NCI-H1092 treated with DMSO at 0.1 percent for 48 hours (cell line): ENCODE measurements around the gene CACFD1.

Experiments
- DNase-seq: peaks from one replicate; lab custom pipeline; 2025; lab: John Stamatoyannopoulos, UW

Gene CACFD1

DNA sequence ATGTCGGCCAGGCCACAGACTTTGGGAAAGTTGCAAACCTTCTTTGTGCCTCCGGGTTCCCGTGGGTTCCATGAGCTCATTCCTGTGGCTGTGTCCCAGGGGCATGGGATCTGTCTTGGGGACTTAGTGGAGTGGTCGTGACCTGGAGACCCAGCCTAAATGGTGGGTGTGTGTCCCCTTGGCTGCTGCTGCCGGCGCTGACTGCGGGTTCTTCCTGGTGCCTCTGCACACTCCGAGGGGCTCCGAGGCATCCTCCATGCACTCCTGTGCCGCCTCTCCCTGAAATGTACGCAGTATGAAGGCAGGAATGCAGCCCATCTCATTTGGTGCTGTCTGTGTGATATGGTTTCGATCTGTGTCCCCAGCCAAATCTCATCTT lies 40.1 kb downstream of the CACFD1 start:
- DNase-seq = no peak

GRCh38 chr9:133502112-133502511 lies 42.3 kb downstream of the CACFD1 start:
- DNase-seq = no peak

DNA sequence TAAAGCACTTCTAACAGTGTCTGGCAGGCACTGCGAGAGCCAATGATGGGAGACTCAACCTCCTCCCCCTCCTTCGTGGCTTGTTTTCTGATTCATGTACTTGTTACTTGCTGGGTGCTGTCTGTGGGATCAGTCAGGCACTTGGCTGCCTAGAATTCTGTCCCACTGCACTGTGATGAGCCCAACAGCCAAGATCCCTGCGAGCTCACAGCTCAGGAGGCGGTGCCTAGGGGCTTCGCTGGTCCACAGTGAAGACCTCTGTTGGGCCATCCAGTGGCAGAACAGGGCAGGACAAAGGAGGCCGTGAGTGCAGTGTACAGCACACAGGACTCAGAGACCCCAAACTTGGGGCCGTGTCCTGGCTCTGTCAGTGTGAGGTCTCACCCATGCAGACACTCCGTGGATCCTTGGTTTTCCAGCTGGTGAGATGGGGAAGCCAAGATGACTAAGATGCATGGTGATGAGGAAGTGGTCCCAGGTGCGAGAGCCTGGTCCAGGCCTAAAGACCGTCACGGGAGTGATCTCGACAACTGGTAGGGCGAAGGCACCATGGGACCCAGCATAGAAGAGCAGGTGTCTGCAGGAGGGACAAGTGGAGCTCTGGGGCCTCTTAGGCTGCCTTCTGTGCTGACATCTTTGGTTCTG lies 45.5 kb downstream of the CACFD1 start:
- DNase-seq = no peak

DNA sequence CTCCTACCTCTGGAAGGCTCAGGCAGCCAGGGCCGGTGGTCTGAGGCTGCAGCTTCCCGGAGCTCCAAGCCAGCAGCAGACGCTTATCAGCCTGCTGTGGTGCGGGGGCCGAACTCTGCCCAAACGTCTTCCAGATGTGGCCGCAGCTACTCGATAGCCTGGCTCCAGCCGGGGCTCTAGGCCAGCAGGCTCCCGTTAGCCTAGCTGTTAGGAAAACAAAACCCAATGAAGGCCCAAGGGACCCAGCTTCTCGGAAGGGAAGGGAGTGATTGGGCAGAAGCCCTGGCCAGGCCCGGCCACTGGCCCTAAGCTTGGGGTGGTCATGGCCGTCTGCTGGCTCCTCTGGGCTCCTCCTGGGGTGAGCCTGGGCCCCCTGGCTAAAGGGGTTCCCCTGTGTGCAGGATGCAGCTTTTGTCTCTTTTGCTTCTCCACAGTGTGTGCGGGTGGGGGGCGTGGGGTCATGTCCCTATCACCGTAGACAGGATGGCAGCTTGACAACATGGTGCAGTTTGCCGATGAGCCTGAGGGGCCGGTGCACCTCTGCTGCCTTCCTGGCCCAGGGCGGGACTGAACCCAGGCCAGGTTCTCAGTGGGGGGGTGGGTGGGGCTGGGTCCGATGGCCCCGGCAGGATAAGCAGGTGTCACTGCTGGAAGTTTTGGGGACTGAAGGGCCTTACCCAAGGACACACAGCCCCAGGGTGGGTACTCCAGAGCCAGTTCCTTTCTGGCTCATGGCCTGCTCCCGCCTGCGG lies 46.3 kb downstream of the CACFD1 start:
- DNase-seq = no peak

DNA sequence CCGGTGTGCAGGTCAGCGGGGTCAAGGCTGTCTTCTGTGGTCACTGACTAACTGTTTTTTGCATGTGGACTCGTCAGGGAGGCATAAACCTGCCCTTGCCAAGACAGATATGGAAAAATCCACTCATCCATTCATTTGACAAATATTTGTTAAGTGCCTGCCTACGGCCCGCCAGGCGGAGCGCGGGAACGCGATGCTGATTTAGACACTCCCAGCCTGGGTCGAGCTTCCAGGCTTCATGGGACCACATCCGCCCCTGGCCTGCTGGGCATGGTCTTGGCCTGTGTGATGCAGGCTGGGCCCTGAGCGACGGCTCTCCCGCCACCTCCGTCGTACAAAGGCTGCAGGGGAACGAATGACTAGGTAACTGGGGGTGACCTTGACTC lies 46.9 kb downstream of the CACFD1 start:
- DNase-seq = peak; percentile 18

DNA sequence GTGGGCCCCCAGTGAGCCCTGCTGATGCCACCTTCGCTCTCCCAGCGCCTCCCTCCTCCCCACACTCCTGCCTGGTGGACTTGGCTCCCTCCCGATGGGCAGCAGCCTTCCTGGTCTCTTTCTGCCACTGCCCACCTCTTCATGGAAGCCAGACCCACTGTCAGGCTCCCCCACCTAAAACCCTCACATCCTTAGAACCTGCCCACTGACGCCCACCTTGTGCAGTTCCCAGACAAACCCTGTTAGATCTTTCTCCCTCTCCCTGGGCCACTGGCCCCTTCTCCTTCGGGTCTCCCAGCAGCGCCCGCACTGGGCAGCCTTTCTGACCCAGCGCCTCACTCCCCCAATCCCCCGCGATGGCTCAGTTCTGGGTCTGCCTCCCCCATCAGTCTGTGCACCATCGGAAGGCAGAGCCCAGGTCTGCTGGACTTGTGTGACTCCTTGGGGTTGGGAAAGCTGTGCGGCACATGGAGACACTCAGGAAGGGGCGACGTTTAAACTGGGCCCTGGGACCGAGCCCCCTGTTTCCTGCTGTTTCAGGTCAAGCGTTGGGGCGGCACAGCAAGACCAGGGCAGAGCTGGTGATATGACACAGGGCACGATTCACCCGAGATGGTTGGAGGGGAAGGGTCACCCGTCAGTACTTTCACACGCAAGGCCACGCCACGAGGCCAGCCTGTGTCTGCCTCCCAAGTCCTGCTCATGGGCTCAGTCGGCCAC lies 47.6 kb downstream of the CACFD1 start:
- no peak for DNase-seq

GRCh38 chr9:133508046-133508445 lies 48.3 kb downstream of the CACFD1 start:
- DNase-seq = no peak

DNA sequence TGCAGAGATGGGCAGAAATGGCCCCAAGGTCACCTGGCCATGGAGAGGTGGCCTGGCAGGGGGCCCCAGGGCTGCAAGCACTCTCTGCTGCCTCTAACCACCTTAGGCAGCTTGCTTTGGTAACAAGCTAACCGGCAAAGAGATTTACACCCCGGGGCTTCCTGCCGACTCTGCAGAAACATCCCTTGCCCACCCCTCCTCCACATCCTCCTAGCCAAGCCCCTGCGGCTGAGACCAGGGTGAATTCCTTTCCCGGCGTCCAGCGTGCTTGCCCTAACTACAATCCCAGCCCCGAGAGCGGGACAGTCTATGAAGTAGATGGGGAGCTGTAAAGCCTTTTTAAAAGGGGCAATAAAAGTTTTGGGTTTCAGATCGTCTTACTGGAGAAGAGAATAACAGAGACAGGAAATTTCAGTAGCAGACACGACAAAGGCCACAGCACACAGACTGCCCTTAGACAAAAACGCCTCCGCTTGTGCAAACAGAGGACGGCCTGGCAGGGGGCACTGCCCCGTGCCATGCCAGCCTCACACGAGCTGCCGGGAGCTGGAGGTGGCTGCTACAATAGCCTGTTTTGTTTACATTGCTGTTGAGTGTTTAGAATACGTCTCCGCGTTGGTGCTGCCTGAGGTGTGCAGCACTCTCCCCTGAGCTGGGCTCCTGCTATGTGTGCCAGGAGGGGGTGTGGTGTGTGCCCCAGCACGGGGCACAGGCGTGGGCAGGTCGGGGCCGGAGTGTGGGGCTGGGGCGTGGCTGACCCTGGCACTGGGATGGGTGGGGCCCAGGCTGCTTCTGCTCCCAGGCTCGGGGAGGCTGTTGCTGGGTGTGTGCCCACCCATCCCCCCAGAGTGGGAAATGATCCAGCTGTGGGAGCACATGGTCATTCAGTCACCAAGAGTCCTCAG lies 49.7 kb downstream of the CACFD1 start:
- peak; percentile 96 for DNase-seq

DNA sequence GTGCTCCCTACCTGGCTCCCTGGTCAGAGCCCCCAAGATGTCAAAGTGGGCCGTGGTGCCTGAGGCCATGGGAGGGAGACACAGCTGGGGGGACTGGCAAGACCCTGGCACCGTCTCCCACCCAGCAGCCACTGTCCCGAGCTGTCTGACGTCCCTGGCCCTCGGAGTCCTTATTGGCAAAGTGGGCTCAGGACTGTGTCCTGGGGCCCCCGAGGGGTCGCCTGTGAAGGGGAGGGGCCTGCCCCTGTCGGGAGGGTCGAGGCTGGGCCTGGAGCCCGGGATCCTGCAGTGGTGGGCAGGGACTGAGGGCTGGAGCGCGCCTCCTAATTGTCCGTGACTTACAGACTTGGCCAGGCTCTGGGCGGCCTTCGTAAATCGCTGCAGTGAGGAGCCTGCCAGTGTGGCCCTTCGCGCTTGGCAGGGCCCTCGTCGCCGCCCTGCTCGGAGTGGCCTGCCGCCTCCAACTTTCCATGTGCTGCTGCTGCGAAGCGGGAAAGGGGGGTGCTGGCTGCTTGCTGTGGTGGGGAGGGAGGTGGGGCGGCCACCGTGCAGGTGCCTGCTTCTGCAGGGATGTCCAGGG lies 51.2 kb downstream of the CACFD1 start:
- DNase-seq = no peak

DNA sequence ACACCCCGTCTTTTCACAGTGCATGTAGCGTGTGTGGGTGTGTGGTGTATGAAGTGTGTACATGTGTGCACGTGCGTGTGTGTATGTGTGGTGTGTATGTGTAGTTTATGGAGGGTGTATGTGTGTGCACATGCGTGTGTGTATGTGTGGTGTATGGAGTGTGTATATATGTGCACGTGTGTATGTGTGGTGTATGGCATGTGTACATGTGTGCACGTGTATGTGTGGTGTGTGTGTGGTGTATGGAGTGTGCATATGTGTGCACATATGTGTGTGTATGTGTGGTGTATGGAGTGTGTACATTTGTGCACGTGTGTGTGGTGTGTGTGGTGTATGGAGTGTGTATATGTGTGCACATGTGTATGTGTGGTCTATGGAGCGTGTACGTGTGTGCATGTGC lies 51.8 kb downstream of the CACFD1 start:
- DNase-seq = no peak

- DNase-seq = peak; percentile 30
Observed at GRCh38 chr9:133512253-133513213, 52.8 kb downstream of the CACFD1 start.

- DNase-seq = peak; percentile 84
Observed at GRCh38 chr9:133513214-133514100, 53.7 kb downstream of the CACFD1 start.

- DNase-seq = peak; percentile 95
Observed at GRCh38 chr9:133514460-133515239, 54.9 kb downstream of the CACFD1 start.

DNA sequence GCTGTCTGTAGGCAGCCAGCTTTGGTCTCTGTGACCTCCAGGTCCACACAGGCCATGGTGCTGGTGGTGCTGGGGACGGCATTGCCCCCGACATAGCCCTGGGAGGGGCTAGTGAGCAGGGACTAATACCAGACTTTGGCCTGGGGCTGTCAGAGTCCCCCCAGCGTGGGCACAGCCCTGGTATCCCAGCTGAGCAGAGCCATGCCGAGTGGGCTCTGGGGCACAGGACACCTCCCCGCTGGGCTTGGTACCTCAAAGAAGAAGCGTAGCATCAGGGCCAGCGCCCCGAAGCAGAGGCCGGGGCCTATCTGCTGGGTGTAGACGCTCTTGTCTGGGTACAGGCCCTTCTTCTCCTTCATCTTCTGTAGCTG lies 55.4 kb downstream of the CACFD1 start:
- no peak for DNase-seq

- no peak for DNase-seq
Observed at GRCh38 chr9:133515615-133516255, 56.0 kb downstream of the CACFD1 start.

DNA sequence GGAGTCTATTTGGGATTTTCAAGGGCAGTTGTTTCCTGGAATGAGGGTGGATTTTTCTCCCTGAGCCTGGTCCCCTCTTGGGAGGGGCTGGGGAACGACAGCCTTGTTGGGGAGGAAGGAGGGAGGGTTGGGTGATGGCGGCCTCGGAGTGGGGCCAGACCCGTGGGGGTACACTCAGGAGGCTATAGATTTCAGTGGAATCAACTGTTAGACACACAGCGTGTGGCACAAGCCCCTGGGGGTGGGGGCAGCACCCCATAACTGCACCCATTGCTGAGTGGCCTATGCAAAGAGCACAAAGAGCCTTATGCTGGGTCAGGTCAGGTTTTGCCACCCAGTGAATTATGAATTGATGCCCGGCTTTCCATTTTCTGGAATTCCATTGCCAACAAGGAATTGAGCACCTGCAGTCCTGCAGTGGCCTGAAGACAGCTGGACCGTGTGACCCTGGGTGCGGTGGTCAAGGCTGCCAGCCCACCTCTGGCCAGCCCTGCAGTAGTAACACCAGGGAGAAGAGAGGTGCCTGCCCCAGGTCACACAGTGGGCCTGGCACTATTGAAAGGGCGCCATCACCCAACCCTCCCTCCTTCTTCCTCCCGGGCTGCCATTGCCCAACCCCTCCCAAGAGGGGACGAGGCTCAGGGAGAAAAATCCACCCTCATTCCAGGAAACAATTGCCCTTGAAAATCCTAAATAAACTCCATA lies 56.6 kb downstream of the CACFD1 start:
- DNase-seq = no peak

GRCh38 chr9:133516961-133517350 lies 57.2 kb downstream of the CACFD1 start:
- DNase-seq = no peak

GRCh38 chr9:133517711-133518110 lies 57.9 kb downstream of the CACFD1 start:
- no peak for DNase-seq
